GM21367 (cell line): ENCODE measurements around the gene PLEKHM3.
"Not testable (repeated sequence)": the region's sequence is repeated elsewhere in the genome, so short reads cannot be mapped to it uniquely, and the experiment has no call there.

Experiments
- ATAC-seq: cut with Tn5 transposase; IDR thresholded peaks from one replicate; pipeline ENCODE4 v1.9.1; 2021; ENCODE audit not compliant: unreplicated experiment

Gene PLEKHM3

DNA sequence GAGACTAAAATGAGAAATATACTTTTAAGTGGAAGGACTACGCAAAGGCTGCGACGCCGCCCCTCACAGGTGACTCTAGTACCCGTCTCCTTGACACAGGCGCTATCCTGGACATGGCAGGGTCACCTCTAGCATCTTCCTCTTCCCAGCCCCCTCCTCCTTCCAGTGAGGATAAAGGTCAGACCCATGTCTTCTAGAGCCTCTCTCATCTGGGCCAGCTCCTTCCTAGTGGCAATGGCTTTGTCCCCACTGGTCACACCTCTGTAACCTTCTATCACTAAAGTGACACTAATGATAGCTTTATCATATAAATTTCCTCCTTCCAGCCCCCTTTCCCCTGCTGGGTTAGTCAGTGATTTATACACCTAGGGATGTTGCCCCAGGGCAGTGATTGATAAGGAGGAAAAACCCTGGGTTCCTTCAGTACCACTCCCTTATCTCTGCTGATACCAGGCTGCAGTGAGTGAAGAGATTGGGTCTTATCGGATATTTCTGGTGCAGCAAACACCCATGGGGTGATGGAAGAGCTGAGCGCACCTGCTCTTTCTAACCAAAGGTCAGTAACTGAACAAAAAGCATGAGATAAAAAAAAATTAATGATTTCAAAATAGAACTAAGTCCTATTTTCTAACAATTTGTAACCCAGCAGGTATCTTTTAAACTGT is 193.6 kb downstream of the PLEKHM3 start:
- no peak for ATAC-seq

DNA sequence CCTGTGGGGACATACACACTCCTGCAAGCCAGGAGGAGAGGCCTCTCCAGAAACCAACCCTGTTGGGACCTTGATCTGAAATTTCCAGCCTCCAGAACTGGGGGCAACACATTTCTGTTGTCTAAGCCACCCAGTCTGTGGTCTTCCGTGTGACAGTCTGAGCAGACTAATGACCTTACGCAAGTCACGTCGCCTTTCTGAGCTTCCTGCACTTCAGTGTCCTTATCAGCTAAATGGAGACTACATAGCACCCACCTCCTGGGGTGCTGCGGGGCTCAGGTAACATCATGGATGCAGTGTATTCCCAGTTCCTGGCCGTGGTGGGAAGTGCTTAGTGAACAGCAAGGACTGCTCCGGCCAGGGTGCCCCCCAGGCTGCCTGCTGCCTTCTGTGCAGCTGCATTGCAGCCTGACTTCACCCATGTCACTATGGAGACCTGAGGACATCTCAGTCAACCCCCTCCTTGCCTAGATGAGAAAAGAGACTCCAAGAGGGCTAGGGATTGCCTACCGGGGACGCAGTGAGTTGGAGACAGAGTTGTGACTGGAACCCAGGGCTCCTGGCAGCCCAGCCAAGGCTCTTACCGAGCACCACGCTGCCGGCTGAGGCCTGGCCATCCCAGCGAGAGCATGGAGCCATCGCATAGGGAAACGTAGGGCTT is 194.4 kb downstream of the PLEKHM3 start:
- no peak for ATAC-seq

DNA sequence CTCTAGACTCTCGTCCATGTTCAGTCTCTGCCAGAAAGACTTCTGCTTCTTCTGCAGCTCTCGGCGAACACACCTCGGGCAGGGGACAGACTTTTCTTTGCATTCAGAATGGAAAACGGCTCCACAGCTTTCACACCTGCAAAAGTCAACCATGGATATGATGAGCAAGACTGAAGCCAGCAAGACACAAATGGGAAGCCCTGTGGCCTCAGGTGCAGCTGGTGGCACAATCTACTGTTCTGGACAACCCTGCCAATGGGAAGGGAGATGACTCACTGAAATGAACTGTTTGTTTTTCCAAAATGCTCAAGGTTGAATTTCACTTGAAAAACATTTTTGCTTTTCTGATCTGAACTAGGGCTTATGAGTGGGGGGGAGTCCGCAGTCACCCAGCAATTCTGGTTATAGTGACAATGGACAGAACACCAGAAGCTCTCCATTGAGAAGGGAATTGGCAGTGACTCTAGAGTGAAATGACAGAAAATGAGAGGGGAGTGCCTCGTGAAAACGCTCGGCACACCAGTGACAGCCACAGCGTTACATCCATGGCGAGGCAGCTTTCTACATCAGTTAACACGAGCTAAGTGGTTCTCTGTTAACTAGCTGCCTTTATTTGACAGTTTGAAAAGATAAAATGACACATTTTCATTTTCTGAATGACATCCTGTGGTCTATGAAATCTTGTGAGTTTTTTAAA is 196.8 kb downstream of the PLEKHM3 start:
- no peak for ATAC-seq

DNA sequence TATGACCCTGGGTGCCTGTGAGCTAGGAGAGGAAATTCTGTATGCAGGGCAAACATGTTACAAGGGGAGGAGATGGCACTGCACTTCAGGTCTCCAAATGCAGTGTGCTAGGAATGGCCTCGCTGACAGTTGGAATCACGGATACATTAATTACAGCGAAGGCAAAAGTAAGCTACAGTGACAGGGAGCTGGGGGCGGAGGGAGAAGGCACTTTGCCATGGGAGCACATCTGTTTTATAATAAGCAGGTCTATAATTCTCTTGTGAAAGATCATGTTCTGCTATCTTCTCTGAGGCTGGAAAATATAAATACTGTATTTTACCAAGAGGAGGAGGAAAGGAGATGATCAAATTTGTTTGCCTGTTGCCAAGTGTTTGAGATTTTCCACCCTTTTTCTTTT is 199.3 kb downstream of the PLEKHM3 start:
- no peak for ATAC-seq

DNA sequence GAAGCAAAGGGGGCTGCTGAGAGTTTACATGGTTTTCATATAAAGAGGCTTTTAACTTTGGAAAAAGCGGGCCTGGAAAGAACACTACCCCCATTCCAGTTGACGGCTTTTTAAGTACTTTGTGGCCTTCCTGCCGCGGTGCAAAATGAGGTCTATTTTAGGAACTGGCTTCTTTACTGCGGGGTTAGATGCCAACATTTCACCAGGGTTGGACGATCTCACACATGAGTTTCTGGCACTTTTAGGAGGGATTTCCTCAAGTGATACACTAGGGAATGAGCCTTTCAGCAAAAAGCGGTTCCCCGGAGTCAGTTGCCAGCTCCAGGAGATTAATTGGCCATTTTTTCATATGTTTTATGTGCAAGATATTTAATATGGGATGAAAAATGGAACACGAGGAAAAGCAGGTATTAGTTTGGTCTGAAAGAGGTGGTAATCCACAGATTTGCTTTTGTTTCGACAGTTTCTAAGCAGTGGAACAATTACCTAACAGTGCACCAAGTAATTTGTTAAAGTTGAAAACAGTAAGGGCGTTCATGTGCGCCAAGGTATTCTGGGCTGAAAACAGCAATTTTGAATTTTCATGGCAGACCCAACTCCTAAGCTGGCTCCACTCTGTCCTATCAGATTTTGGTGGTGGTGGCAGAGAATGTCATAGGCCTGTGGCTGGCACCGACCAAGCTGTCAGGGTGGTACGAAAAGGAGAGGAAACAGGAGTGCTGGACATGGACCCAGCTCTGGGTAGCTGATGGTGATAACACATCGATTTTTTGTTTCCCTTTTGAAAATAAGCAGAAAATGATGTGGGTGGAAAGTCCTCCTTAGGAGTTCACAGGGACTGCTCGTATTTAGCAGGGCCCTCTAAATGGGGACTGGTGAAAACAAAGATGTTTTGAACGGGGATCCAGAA is 200.0 kb downstream of the PLEKHM3 start:
- ATAC-seq = no peak

DNA sequence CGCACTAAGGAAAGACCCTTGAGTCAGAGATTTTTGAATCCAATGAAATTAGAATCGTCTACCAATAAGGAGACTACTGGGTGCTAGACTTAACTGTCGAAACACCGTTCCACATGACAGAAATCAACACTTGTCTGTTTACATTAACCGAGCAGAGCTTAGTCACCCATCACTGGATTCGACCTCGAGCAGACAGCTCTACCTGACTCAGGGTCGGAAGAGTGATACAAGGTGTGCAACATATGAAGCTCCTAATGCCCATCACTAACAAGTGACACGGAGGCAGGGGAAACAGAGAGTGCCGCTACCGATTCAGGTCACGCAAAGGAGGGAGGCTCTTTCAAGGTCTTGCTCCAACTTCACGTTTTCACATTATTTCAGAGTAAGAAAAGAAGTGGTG is 201.5 kb downstream of the PLEKHM3 start:
- ATAC-seq = no peak

DNA sequence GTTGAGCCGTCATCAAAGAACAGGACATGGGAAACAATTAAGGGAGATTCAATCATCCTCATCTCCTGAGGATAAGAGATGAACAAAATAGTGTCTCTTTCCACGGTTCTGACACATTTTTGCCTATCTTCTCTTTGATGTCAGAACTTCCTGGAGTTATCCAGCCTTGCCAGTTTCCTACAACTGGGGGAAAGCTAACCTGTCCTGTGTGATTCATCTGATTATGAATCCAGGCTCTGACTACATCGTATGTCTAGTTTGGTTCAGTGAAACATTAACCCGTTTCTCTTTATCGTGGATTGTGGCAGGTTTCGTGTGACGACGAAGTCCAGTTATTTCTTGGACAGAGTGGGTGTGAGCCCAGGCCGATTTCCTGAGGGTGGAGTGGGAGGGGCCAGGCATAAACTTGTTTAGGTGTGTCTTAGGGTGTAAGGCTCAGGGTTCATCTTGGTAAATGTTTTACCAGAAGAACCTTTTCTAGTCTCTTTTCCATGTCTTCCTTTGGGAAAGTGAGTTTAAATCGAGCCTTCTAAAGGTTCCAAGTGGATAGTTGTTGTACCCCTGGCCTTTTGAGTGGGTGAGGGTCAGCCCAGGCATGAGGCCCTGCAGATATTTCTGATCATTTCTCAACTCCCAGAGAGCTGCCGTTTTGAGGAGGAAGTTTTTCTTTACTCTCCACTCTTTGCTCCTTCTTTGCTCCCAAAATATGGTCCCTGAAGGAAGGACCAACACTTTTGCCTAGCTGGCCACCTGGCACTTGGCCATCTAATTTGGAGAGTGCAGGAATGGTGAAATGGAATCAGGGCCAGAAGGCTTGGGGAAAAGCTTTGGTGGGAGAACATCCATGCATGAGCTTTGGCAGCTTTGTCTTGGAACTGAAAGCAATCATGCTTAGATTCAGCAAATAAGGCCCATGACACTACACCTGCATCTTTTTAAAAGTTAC is 205.2 kb downstream of the PLEKHM3 start:
- no peak for ATAC-seq

DNA sequence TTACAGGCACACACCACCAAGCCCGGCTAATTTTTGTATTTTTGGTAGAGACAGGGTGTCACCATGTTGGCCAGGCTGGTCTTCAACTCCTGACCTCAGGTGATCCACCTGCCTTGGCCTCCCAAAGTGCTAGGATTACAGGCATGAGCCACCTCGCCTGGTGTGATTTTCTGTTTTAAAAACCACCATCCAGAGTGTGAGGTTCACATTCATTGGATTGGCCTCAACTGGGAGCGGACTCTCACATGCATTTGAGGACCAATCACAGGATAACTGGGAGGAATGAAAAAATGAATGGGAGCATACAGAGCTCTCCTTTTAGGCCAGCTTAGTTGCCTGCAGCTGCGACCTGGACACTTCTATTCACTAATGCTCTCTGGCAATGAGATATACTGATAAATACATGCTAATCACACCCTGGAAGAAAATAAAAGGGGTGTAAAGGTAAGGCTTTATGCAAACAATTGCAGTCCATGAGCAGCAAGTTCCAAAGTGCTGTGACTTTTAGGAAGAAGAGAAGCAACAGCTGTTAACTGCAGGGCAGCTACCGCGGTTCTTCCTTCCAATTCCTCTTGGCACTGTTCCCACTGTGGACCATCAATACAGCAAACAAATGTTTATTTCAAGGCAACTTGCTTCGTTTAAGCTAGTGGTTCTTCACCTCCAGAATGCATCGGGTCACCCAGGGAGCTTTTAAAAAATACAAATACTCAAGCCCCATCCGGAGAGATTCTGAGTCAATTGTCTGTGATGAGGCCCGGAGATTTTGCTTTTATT is 206.1 kb downstream of the PLEKHM3 start:
- no peak for ATAC-seq

DNA sequence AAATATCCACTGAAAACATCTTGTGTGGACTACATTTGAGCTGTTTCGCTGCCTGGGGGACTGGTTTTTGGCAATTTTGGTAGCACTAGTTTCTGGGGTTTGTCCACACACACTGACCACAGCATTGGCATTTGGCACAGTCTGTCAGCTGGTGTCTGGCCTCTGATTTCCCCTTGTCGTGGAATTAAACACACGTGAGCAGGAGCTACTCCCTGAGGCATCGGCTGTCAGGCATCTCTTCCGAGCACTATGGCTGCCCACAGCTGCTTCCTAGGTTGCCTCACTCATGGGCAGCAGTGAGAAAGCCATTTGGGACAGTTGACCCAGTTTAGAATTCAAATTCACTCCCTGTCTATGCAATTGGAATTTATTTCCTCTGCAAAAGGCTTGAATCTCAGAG is 208.8 kb downstream of the PLEKHM3 start:
- no peak for ATAC-seq

DNA sequence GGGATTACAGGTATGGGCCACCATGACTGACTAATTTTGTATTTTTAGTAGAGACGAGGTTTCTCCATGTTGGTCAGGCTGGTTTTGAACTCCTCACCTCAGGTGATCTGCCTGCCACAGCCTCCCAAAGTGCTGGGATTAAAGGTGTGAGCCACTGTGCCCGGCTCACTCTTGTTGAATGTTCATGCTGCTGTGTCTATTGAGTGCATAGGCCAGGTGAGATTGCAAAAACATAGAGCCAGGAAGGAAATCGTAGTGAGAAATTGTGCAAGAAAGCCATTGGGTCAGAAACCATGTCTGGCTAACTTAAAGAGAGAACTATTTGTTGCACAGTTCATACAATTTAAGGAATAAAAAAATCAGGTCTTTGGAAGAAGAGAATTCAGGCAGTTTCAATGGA is 210.1 kb downstream of the PLEKHM3 start:
- ATAC-seq = no peak

DNA sequence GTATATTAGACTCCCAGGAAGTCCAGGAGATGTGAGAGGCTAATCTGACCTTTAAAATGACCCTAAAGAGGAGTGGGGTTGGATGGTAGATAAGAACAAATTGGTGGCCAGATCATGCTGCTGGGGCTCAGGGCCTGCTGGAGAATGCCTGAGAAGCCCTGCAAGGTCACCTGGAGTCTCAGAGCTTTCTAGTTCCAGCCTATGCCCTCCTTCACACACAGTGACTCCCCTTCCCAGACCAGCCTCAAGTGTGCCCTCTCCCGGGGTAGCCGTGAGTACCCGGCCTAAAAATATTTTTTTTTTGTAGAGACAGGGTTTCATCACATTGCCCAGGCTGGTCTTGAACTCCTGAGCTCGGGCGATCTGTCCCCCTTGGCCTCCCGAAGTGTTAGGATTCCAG is 211.4 kb downstream of the PLEKHM3 start:
- no peak for ATAC-seq

DNA sequence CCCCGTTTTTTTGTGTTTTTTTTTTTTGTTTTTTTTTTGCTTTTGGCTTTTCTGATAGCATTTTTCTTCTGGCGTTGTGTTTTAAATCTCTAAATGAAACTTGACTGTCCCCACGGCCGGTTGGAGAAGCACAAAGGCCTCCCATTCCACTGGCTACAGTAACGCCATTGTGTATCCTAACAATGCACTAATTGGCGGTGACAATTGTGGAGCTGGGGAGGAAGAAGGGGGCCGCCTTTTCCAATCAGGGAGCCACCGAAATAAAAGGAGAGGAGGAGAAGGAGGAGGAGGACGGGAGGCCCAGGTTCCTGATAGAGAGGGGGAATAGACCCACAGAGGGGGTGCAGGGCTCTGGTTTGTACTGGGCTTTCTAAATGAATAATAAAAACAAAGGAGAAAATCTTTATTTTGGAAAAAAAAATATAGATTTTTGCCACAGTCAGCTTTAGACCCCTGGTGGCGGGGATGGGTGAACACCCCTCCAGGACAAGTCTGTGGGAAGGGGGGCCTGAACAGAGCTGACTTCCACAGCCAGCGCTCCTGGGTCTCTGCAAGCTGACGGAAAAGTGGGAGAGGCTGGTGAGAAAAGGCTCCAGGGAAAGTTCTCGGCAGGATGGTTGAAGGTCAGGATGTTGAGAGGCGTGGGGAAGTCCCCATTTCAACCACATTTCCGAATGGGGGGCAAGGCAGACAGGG is 212.0 kb downstream of the PLEKHM3 start:
- ATAC-seq = no peak

DNA sequence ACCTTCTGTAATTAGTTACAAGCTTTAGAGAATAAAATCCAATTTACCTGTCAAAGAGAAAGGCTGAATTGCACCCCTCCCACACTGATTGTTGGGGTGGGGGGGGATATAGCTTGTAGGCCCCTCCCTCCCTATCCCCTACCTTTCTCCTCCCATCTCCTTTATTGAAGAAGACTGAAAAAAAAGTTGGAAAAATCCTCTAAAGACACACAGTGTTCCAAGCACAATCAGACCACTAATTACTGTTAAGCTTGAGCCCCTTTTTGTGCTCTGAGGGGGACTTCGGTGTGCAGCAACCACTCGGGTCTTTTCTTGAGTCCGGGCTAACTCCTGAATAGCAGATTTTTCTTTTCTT is 212.6 kb downstream of the PLEKHM3 start:
- ATAC-seq = no peak

DNA sequence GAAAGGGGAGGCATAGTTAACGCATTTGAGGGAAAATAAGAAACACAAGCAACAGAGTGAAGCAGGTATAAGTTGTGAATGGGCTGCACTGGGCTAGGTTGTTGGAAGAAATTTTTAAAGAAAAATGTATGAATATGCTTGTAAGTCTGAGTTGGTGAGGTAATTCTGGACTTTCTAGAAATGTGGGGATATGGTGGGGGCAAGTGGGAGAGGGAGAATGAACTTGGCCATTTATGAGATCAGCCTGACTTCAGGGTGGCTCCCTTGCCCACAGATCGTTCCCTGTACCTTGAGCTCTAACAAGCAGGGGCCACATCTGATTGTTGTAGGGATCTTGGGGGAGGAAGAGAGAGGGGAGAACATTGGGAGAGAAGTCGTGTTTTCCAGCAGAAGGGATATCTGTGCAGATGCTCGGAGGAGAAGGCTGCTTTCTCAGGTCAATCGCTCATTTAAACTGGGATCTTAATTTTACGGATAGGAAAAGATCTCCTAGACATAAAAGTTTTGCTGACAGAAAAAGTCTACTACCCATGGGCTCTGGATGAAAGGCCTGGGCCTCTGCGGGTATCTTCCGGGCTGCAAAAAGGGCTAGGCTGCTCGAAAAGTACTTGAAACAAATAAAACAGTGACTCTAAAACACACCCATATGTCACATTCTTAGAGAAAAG is 213.1 kb downstream of the PLEKHM3 start:
- ATAC-seq = no peak

DNA sequence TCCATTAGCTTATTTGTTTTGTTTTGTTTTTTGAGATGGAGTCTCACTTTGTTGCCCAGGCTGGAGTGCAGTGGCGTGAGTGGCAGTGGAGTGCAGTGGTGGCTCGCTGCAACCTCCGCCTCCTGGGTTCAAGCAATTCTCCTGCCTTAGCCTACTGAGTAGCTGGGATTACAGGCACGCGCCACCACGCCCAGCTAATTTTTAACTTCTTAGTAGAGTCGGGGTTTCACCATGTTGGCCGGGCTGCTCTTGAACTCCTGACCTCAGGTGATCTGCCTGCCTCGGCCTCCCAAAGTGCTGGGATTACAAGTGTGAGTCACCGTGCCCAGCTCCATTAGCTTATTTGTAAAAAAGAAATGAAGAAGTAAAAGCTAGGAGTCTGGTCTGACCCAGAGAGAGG is 213.7 kb downstream of the PLEKHM3 start:
- ATAC-seq = not testable (repeated sequence)

DNA sequence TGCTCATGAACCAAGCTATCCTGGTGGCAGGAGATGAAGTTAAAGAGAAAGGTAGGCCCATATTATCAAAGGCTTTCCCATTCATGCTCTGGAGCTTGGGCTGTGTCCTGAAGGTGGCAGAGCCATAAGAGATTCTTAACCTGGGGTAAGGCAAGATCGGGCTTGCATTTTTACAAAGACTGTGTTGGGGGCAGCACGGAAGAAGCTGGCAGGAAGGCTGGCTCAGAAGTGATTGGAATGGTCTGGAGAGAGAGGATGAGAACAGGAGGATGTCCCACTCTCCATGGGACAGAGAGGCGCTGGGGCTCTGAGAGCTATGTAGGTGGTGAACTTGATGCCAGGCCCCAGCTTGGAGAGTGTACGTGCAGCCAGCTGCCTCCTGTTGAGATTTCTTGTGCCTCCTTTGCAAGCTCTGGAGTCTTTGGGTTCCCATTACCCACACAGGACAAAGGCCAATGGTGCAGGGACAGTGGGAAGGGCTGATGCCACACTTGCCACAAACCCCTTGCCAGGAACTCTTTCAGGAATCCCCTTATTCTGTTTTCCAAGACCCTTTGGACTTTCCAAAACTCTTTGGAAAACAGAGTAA is 215.0 kb downstream of the PLEKHM3 start:
- no peak for ATAC-seq

DNA sequence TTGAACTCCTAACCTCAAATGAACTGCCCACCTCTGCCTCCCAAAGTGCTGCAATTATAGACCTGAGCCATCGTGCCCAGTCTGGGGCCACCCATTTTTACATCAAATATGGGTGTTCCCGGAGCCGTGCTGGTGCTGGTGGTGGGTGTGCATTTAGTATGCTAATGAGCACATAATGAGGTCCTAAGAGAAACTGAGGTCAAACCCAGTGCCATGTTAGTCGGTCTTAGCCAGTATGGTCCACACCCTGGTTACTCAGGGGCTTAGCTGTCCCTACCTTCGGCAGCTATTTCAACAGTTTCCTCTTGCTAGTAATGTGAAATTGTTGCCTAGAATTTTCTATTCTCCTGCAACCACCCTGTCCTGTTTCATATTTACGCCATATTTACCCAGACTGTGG is 217.2 kb downstream of the PLEKHM3 start:
- ATAC-seq = no peak

DNA sequence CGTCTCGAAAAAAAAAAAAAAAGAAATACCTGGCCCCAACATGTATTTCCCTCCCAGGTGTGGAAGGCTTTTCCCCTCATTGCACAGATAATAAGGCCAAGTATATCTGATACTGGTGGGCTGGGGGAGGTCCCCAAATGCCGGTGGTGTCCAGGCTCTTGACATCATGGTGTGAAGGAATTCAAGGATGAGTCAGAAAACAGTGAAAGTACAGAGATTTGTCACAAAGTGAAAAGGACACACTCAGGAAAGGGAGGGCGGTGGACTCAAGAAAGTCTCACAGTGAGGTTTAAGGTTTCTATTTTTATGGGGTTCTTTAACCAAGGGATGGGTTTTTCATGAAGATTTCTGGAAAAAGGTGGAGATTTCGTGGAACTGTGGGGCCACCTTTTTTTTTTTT is 217.8 kb downstream of the PLEKHM3 start:
- ATAC-seq = no peak
